HEK293 (cell line): Measurements from ENCODE around the gene ACOT7.

Experiments used
- CTCF ChIP-seq: fragments of 450-650 bp; formaldehyde crosslinking; IDR thresholded peaks from 2 replicates; pipeline ENCODE4 v1.5.1; 2016; ENCODE audit warnings: missing biosample characterization, missing genetic modification characterization
- ZFHX2 ChIP-seq: fragments of 450-650 bp; formaldehyde crosslinking; conservative IDR thresholded peaks from 2 replicates; pipeline ENCODE4 v1.5.1; 2016; ENCODE audit warnings: missing biosample characterization, missing genetic modification characterization
- ZFP41 ChIP-seq: fragments of 450-650 bp; formaldehyde crosslinking; IDR thresholded peaks from 2 replicates; pipeline ENCODE4 v1.5.1; 2016; ENCODE audit warnings: missing biosample characterization, missing genetic modification characterization, borderline replicate concordance
- ZNF324 ChIP-seq: fragments of 450-650 bp; formaldehyde crosslinking; IDR thresholded peaks from 2 replicates; pipeline ENCODE4 v1.5.1; 2016; ENCODE audit warnings: missing biosample characterization, missing genetic modification characterization
- ZNF335 ChIP-seq: fragments of 450-650 bp; formaldehyde crosslinking; conservative IDR thresholded peaks from 2 replicates; pipeline ENCODE4 v1.5.1; 2016; ENCODE audit warnings: missing biosample characterization, missing genetic modification characterization
- ZNF623 ChIP-seq: fragments of 450-650 bp; formaldehyde crosslinking; IDR thresholded peaks from 2 replicates; pipeline ENCODE4 v1.5.1; 2016; ENCODE audit warnings: missing biosample characterization, missing genetic modification characterization
- ZNF670 ChIP-seq: fragments of 450-650 bp; formaldehyde crosslinking; IDR thresholded peaks from 2 replicates; pipeline ENCODE4 v1.5.1; 2016; ENCODE audit warnings: missing biosample characterization, missing genetic modification characterization, low read depth
- TF ChIP-seq, protein P1 (sequence below): fragments of 450-650 bp; formaldehyde crosslinking; IDR thresholded peaks from 2 replicates; pipeline ENCODE4 v1.5.1; 2016; ENCODE audit warnings: missing biosample characterization, missing genetic modification characterization
- TF ChIP-seq, protein P2 (sequence below): fragments of 450-650 bp; formaldehyde crosslinking; IDR thresholded peaks from 2 replicates; pipeline ENCODE4 v1.5.1; 2016; ENCODE audit warnings: missing biosample characterization, missing genetic modification characterization

- TF ChIP-seq, protein P1, sequence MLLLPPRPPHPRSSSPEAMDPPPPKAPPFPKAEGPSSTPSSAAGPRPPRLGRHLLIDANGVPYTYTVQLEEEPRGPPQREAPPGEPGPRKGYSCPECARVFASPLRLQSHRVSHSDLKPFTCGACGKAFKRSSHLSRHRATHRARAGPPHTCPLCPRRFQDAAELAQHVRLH (tag by site-specific recombination), result no peak
- TF ChIP-seq ZFHX2 (tag by site-specific recombination) (no peak), ZNF670 (no peak), ZNF623 (no peak), ZFP41 (tag by site-specific recombination) (no peak), ZNF324 (tag by site-specific recombination) (no peak), ZNF335 (tag by site-specific recombination) (no peak), CTCF (tag by site-specific recombination) (no peak)
- TF ChIP-seq, protein P2, sequence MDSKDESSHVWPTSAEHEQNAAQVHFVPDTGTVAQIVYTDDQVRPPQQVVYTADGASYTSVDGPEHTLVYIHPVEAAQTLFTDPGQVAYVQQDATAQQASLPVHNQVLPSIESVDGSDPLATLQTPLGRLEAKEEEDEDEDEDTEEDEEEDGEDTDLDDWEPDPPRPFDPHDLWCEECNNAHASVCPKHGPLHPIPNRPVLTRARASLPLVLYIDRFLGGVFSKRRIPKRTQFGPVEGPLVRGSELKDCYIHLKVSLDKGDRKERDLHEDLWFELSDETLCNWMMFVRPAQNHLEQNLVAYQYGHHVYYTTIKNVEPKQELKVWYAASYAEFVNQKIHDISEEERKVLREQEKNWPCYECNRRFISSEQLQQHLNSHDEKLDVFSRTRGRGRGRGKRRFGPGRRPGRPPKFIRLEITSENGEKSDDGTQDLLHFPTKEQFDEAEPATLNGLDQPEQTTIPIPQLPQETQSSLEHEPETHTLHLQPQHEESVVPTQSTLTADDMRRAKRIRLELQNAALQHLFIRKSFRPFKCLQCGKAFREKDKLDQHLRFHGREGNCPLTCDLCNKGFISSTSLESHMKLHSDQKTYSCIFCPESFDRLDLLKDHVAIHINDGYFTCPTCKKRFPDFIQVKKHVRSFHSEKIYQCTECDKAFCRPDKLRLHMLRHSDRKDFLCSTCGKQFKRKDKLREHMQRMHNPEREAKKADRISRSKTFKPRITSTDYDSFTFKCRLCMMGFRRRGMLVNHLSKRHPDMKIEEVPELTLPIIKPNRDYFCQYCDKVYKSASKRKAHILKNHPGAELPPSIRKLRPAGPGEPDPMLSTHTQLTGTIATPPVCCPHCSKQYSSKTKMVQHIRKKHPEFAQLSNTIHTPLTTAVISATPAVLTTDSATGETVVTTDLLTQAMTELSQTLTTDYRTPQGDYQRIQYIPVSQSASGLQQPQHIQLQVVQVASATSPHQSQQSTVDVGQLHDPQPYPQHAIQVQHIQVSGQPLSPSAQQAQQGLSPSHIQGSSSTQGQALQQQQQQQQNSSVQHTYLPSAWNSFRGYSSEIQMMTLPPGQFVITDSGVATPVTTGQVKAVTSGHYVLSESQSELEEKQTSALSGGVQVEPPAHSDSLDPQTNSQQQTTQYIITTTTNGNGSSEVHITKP (tag by site-specific recombination), result no peak
Measured at GRCh38 chr1:6419397-6419803, 25.8 kb upstream of the ACOT7 start.
